Muscle of leg (tissue), 11 donors: Measurements from ENCODE around the gene SEPHS1. TPM values are rescaled to one million over a fixed set of nuclear protein-coding genes. Genes with fewer than 3 reads are reported as not detected.
A peak's percentile ranks its signal among the peaks of the same experiment; 100 is the strongest.
"Not testable (repeated sequence)": the region's sequence is repeated elsewhere in the genome, so short reads cannot be mapped to it uniquely, and the experiment has no call there.

Experiments used
- DNase-seq: peaks from one replicate; pipeline ENCODE4 v3.0.0; 2013
- H3K27ac ChIP-seq: one replicate; pipeline ENCODE4 v1.5.1; 2013; ENCODE audit warnings: mild to moderate bottlenecking, low read length, control low read depth
- H3K27me3 ChIP-seq: one replicate; pipeline ENCODE4 v1.6.1; 2013; ENCODE audit warnings: low read length; ENCODE audit not compliant: control insufficient read depth, insufficient read depth
- H3K36me3 ChIP-seq: one replicate; pipeline ENCODE4 v1.6.1; 2013; ENCODE audit warnings: low read length; ENCODE audit not compliant: control insufficient read depth, insufficient read depth
- H3K4me1 ChIP-seq: one replicate; pipeline ENCODE4 v1.6.1; 2013; ENCODE audit warnings: low read length; ENCODE audit not compliant: control insufficient read depth, insufficient read depth
- H3K4me3 ChIP-seq: one replicate; pipeline ENCODE4 v1.5.1; 2013; ENCODE audit warnings: low read length, control low read depth
- H3K9me3 ChIP-seq: replicated peaks from 2 replicates; pipeline ENCODE4 v1.6.1; 2013; ENCODE audit warnings: low read depth, low read length; ENCODE audit not compliant: control insufficient read depth
- WGBS: methylation state at CpG from one replicate; pipeline ENCODE4 v1.1.5; 2013; ENCODE audit warnings: missing lambda C conversion rate; ENCODE audit not compliant: insufficient coverage; 5-methylcytosine and 5-hydroxymethylcytosine counted together
- polyA plus RNA-seq, 8 donors: library from polyadenylated mRNA; unstranded; fragments of 120-200 nt; gene quantifications; one replicate each; pipeline versions ENCODE4 v1.2.1 to v1.2.3, GENCODE V29; 2013; ENCODE audit warnings: inconsistent platforms in 1 of 8, low replicate concordance in 1 of 8; ENCODE audit not compliant: insufficient read length in 8 of 8, insufficient read depth in 1 of 8
- total RNA-seq: library from RNA; stranded (reverse); fragments of 120-200 nt; gene quantifications from one replicate; pipeline ENCODE4 v1.2.4, GENCODE V29; 2013

The SEPHS1 gene
- total and polyA plus RNA-seq, 9 donors: 40.1 to 76.0 (median 62.3) TPM

DNA sequence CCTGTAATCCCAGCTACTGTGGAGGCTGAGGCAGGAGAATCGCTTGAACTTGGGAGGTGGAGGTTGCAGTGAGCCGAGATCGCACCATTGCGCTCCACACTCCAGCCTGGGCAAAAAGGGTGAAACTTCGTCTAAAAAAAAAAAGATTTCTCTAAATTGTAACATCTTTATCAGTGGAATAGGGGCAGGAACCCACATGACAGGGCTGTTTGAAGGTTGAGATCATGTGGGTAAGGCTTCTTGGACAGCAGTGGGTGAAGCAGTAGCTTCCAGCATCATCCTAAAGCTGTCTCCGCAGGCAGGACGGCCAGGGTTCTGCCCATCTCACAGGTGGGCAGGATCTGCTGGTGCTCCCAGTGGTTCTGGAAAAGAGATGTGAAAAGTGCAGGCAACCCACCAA lies 37.9 kb upstream of the SEPHS1 start:
- no peaks in the 10 kb centered on the region for H3K9me3 ChIP-seq
- WGBS: 80% methylated on average over 1 of the region's 7 CpGs
- peaks cover 33% of the 10 kb centered on the region for H3K27me3 ChIP-seq
- H3K4me3 ChIP-seq: no peak overlapping the region
- no peak overlapping the region for H3K27ac ChIP-seq
- no peaks in the 10 kb centered on the region for H3K36me3 ChIP-seq
- no peak for DNase-seq
- peaks cover 5% of the 10 kb centered on the region for H3K4me1 ChIP-seq

DNA sequence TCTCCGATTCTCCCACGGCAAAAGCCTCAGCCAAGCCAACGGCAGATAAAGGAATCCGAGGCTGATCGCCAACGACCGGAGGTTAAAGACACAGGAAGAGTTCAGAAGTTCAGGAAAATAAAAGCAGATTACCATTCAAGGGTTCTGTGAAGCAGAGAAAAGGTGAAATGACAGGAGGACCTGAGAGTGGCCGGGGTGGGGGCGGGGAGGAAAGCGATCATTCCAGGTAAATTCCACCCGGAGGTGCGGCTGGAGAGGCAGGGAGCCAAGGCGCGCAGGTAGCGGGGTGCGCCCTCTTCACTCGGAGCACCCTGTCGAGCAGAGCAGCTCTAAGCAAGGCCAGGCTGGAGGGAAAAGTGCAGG lies 35.3 kb upstream of the SEPHS1 start:
- Histone ChIP-seq H3K36me3 (no peaks in the 10 kb centered on the region), H3K4me1 (peaks cover 2% of the 10 kb centered on the region), H3K27me3 (peaks cover 38% of the 10 kb centered on the region), H3K4me3 (no peak overlapping the region), H3K9me3 (no peaks in the 10 kb centered on the region), H3K27ac (no peak overlapping the region)
- DNase-seq: no peak
- 15% methylated on average over 15 of the region's 18 CpGs for WGBS

DNA sequence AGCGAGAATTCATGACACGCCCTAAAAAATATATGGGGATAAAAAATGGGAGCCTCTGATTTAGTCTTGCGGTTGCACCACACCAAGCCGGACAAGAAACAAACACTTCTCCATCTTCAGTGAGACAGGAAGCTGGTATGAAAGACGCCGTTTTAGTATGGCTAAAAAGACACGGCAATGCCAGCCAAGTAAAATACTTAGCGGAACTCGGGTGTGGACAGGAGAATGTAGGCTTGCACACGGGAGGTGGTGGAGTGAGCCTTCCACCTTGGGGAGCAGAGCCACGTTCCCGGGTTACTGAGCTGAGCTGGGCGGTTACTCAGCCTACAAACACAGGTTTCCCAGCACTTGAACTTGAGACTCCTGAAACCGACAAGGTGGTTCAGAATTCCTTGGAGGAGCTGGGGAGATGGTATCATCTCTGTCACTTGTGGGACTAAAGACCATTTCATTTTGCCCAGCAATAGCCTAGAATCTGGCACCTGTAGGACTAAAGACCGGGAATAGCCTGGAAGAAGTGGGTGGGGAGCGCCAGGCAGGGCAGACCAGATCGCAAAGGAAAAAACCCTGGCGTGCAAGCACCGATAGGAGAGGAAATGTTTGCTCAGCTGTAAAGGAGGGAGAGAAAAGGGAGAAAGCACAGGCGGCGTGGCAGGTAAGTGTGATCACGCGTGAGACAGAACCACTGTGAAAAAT lies 34.8 kb upstream of the SEPHS1 start:
- no peak overlapping the region for H3K27ac ChIP-seq
- peaks cover 38% of the 10 kb centered on the region for H3K27me3 ChIP-seq
- no peaks in the 10 kb centered on the region for H3K9me3 ChIP-seq
- 26% methylated on average over 15 of the region's 23 CpGs for WGBS
- peaks cover 2% of the 10 kb centered on the region for H3K4me1 ChIP-seq
- no peak for DNase-seq
- no peaks in the 10 kb centered on the region for H3K36me3 ChIP-seq
- H3K4me3 ChIP-seq: no peak overlapping the region

DNA sequence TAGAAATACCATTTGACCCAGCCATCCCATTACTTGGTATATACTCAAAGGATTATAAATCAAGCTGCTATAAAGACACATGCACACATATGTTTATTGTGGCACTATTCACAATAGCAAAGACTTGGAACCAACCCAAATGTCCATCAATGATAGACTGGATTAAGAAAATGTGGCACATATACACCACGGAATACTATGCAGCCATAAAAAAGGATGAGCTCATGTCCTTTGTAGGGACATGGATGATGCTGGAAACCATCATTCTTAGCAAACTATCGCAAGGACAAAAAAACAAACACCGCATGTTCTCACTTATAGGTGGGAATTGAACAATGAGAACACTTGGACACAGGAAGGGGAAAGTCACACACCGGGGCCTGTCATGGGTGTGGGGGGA lies 31.0 kb upstream of the SEPHS1 start:
- H3K9me3 ChIP-seq, H3K27ac ChIP-seq, H3K4me3 ChIP-seq, DNase-seq, H3K36me3 ChIP-seq, H3K4me1 ChIP-seq: not testable (repeated sequence)
- H3K27me3 ChIP-seq: peaks cover 35% of the 10 kb centered on the region
- no CpG with 5 or more reads among the region's 4 CpGs for whole genome bisulfite sequencing

DNA sequence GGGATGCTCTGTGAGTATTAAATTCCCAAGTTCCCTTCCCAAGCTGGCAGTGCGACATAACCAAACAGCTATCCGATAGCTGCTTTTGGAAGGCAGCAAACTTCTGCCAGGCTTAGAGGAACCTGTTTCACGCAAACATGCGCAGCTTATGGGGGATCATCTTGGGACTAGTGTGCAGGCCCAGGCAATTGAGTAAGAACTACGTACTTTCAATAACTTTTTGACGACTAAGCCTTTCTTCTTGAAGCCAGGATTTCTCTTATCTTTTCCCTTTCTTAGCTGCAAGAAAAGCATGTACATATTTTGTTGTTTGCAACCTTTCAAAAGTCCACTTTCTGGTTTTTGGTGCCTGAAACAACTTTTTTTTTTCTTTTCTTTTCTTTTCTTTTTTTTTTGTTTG lies 28.7 kb upstream of the SEPHS1 start:
- Histone ChIP-seq H3K4me1 (no peaks in the 10 kb centered on the region), H3K4me3 (no peak overlapping the region), H3K27ac (no peak overlapping the region), H3K9me3 (no peaks in the 10 kb centered on the region), H3K36me3 (no peaks in the 10 kb centered on the region), H3K27me3 (peaks cover 15% of the 10 kb centered on the region)
- 37% methylated on average over 6 of the region's 6 CpGs for WGBS
- DNase-seq: no peak

DNA sequence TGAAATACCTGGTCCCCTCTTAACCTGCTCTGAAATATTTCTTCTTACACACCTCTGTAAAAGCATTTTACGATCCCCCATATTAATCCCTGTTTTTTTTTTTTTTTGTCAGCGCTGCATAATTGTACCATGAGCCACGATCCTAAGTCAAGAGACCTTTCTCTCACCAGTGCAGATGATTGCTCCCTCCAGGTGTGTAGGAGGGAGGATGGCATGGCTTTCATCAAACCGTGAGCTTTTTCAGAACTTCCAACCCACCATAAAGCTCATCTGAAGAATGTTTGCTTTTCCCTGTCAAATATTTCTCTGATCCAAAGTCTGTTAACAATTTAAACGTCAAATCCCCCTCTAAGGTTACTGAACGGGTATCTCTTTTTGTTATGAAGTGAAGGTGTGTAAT lies 28.2 kb upstream of the SEPHS1 start:
- no peaks in the 10 kb centered on the region for H3K9me3 ChIP-seq
- H3K36me3 ChIP-seq: no peaks in the 10 kb centered on the region
- H3K27me3 ChIP-seq: peaks cover 12% of the 10 kb centered on the region
- H3K4me3 ChIP-seq: no peak overlapping the region
- no peak for DNase-seq
- H3K4me1 ChIP-seq: no peaks in the 10 kb centered on the region
- no peak overlapping the region for H3K27ac ChIP-seq
- WGBS: no CpG with 5 or more reads among the region's 6 CpGs

DNA sequence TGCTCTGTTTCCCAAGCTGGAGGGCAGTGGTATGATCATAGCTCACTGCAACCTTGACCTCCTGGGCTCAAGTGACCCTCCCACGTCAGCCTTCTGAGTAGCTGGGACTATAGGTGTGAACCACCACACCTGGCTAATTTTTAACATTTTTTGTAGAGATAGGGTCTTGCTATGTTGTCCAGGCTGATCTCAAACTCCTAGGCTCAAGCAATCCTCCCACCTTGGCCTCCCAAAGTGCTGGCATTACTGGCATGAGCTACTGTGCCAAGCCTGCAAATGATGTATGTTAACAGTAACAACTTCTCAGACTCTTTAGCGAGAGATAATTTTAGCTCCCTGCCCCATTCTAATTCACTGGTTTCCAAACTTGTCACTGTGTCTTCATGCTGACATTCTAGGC lies 27.7 kb upstream of the SEPHS1 start:
- Histone ChIP-seq H3K27me3 (peaks cover 8% of the 10 kb centered on the region), H3K4me3 (no peak overlapping the region), H3K27ac (no peak overlapping the region), H3K36me3 (no peaks in the 10 kb centered on the region), H3K9me3 (no peaks in the 10 kb centered on the region), H3K4me1 (no peaks in the 10 kb centered on the region)
- DNase-seq: no peak
- WGBS: 100% methylated on average over 1 of the region's 2 CpGs

DNA sequence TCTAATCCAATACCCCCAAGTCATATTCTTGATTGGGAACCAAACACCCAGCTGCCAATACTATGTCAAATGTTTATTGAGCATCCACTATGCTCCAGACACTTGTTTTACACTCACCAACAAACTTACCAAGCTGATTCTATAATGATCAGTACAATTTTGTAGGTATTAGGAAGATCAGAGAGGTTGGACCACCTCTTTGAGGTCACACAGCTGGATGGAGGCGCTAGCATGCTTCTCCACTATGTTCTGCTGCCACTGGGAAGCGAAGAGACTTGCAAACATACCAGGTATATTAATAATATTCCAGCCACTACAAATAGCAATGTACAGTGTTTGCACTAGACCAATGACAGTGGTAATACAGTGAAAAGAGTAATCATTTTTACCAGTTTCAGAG lies 25.6 kb upstream of the SEPHS1 start:
- WGBS: no CpG with 5 or more reads among the region's 2 CpGs
- DNase-seq: no peak
- Histone ChIP-seq H3K4me3 (no peak overlapping the region), H3K27me3 (peaks cover 4% of the 10 kb centered on the region), H3K36me3 (no peaks in the 10 kb centered on the region), H3K9me3 (no peaks in the 10 kb centered on the region), H3K27ac (no peak overlapping the region), H3K4me1 (no peaks in the 10 kb centered on the region)

DNA sequence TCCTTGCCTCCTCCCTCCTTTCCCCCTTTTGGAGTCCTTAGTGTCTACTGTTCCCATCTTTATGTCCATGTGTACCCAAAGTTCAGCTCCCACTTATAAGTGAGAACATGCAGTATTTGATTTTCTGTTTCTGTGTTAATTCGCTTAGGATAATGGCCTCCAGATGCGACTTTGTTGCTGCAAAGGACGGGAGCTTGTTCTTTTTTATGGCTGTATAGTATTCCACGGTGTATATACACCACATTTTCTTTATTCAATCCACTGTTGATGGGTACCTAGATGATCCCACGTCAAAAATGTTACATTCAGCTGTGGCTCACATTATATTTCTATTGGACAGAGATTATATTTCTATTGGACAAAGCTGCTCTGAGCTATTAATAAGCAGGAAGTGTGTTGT lies 24.4 kb upstream of the SEPHS1 start:
- Histone ChIP-seq H3K27ac (no peak overlapping the region), H3K4me1 (no peaks in the 10 kb centered on the region), H3K9me3 (no peaks in the 10 kb centered on the region), H3K4me3 (no peak overlapping the region), H3K36me3 (no peaks in the 10 kb centered on the region), H3K27me3 (peaks cover 4% of the 10 kb centered on the region)
- DNase-seq: no peak
- whole genome bisulfite sequencing: no CpG with 5 or more reads among the region's 5 CpGs

DNA sequence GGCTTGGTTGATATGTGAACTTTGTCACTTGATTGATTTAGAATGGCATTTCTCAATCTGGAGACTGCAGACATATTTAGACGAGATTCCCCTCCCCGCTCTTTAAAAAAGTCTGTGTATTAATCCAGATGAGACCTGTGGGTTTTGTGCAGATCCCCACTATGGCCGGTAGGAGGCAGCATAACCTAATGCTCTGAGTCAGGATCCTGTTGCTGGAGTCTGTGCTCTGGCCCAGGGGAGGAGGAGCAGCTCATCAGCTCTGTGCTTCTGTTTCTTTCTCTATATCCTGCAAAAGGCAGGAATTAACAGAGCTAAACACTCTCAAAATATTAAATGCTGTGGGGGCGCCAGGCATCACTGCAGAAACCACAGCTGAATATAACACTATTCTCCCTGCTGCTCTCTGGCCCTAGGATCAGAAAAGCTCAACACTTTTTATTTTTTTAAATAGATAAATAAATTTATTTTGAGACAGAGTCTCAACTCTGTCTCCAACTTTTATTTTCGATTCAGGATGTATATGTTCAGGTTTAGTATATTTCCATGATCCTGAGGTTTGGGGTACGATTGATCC lies 23.9 kb upstream of the SEPHS1 start:
- peak; percentile 94 for DNase-seq
- Histone ChIP-seq H3K4me3 (no peak overlapping the region), H3K27me3 (peaks cover 4% of the 10 kb centered on the region), H3K36me3 (no peaks in the 10 kb centered on the region), H3K9me3 (no peaks in the 10 kb centered on the region), H3K27ac (no peak overlapping the region), H3K4me1 (no peaks in the 10 kb centered on the region)
- WGBS: no CpG with 5 or more reads among the region's 6 CpGs

DNA sequence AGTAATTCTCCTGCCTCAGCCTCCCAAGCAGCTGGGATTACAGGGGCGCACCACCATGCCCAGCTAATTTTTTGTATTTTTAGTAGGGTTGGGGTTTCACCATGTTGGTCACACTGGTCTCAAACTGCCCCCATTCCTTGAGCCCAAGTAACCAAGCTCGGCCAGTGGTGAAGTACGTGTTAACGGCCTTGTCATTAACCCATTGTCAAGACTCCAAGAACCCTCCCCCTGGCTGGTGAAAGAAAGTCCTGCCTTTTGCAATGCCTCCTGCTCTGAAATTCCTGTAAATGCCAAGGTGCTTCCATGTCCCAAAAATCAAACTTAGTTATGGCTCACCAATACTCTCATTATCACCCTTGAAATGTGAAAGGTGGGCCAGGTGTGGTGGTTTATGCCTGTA lies 18.8 kb upstream of the SEPHS1 start:
- H3K4me1 ChIP-seq: no peaks in the 10 kb centered on the region
- no peak for DNase-seq
- 65% methylated on average over 3 of the region's 4 CpGs for WGBS

More for the DNA sequence above, 18.8 kb upstream of the SEPHS1 start:
- Histone ChIP-seq H3K27me3 (no peaks in the 10 kb centered on the region), H3K9me3 (no peaks in the 10 kb centered on the region), H3K27ac (no peak overlapping the region), H3K4me3 (no peak overlapping the region), H3K36me3 (no peaks in the 10 kb centered on the region)
